ENCODE data around the gene MRPL24. TPM values are rescaled to one million over a fixed set of nuclear protein-coding genes. Genes with fewer than 3 reads are reported as not detected.
A peak's percentile ranks its signal among the peaks of the same experiment; 100 is the strongest.

The MRPL24 gene
- total and polyA plus RNA-seq, 9 of the 15 experiments (the other 6 are each of a cell fraction or from before 2014, with no cell fraction given): 74.3 to 267 (median 113) TPM

GRCh38 chr1:156767101-156767878, 26.4 kb upstream of the MRPL24 start, which contains the start of gene PRCC (continued):
- TF ChIP-seq POU5F1 (IDR thresholded peaks at IDR 0.05; ENCODE audit: borderline replicate concordance, low read depth, low read length, partially characterized antibody) (peak; percentile 90), STAT5A (IDR thresholded peaks at IDR 0.05; ENCODE audit: borderline replicate concordance, low read length) (peak; percentile 7; the same call in 1 of the 2 replicates), ZKSCAN1 (IDR thresholded peaks at IDR 0.05; ENCODE audit: low read depth, low read length) (peak; percentile 45; the same call in 1 of the 2 replicates), POLR2A (conservative IDR thresholded peaks at IDR 0.05) (peak; percentile 79), RBBP5 (IDR thresholded peaks at IDR 0.05; ENCODE audit: borderline replicate concordance, insufficient read depth, low read length, poor library complexity, severe bottlenecking) (peak; percentile 94), MYC (IDR thresholded peaks at IDR 0.05; ENCODE audit: low read depth, low read length) (peak; percentile 52), MYC (CRISPR knock-in tag; IDR thresholded peaks at IDR 0.05; ENCODE audit: borderline replicate concordance, low read depth) (peak; percentile 64; the same call in 1 of the 2 replicates), DMBX1 (CRISPR knock-in tag; IDR thresholded peaks at IDR 0.05; ENCODE audit: borderline replicate concordance) (peak; percentile 87), ZMIZ1 (IDR thresholded peaks at IDR 0.05; ENCODE audit: low read depth in 2 of 2, low read length in 2 of 2) (0 out of 4 replicates have a peak, but pooled peaks have one; percentile 55 to 57), C11orf30 (IDR thresholded peaks at IDR 0.05; ENCODE audit: low read depth) (peak; percentile 53), HMGN3 (IDR thresholded peaks at IDR 0.05; ENCODE audit: borderline replicate concordance, extremely low read depth, insufficient read length, low read depth, low read length) (no peak), YBX1 (IDR thresholded peaks at IDR 0.05) (no peak), ARID4B (CRISPR knock-in tag; IDR thresholded peaks at IDR 0.05) (peak; percentile 88), E2F8 (IDR thresholded peaks at IDR 0.05; ENCODE audit: low read depth, partially characterized antibody) (peak; percentile 44), TEAD2 (tag; IDR thresholded peaks at IDR 0.05) (no peak), SLC30A9 (CRISPR knock-in tag; IDR thresholded peaks at IDR 0.05) (no peak)
